Endothelial cell of umbilical vein (primary cell): Measurements from ENCODE around the gene TPH2.

ENCODE experiments used
- EZH2 ChIP-seq: IDR thresholded peaks from 2 replicates; pipeline ENCODE4 v1.6.1; 2012; ENCODE audit warnings: borderline replicate concordance, low read depth, mild to moderate bottlenecking, moderate library complexity, low read length, inconsistent platforms; ENCODE audit not compliant: severe bottlenecking
- MAX ChIP-seq: IDR thresholded peaks from 2 replicates; pipeline ENCODE4 v1.6.1; 2011; ENCODE audit not compliant: insufficient read depth, insufficient read length
- POLR2A ChIP-seq: IDR thresholded peaks from 2 replicates; pipeline ENCODE4 v1.6.1; 2012; ENCODE audit warnings: low read depth, mild to moderate bottlenecking, control low read depth, low read length
- POLR2AphosphoS5 ChIP-seq: IDR thresholded peaks from 2 replicates; pipeline ENCODE4 v1.6.1; 2012; ENCODE audit warnings: low read depth, mild to moderate bottlenecking, control low read depth, low read length, moderate library complexity; ENCODE audit not compliant: insufficient read depth
- TF ChIP-seq, protein P1 (sequence below), 2 donors: IDR thresholded peaks; 1 replicate in 1 of 2; 2 replicates in 1 of 2; pipeline ENCODE4 v1.5.1; 2011; ENCODE audit warnings: low read length in 2 of 2, mild to moderate bottlenecking in 2 of 2, moderate library complexity in 2 of 2, control low read depth in 1 of 2, inconsistent platforms in 1 of 2, low read depth in 1 of 2; ENCODE audit not compliant: insufficient read depth in 1 of 2; ENCODE audit errors: extremely low read depth in 1 of 2

DNA sequence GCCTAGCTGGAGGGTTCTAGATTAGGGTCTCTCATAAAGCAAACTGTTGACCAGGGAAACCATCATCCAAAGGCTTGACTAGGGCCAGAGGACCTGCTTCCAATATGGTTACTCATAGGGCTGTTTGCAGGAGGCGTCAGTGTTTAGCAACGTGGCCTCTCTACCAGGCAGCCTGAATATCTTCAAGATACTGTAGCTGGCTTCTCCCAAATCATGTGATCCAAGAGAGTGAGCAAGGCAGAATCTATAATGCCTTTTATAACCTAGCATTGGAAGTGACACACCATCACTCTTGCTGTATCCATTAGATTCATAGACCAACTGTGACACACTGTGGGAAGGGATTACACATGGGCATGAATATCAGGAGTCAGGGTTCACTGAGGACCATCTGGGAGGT, 17.3 kb downstream of the TPH2 start:
- TF ChIP-seq POLR2AphosphoS5 (no peak), POLR2A (no peak), EZH2 (no peak), MAX (no peak)
- TF ChIP-seq, protein P1, sequence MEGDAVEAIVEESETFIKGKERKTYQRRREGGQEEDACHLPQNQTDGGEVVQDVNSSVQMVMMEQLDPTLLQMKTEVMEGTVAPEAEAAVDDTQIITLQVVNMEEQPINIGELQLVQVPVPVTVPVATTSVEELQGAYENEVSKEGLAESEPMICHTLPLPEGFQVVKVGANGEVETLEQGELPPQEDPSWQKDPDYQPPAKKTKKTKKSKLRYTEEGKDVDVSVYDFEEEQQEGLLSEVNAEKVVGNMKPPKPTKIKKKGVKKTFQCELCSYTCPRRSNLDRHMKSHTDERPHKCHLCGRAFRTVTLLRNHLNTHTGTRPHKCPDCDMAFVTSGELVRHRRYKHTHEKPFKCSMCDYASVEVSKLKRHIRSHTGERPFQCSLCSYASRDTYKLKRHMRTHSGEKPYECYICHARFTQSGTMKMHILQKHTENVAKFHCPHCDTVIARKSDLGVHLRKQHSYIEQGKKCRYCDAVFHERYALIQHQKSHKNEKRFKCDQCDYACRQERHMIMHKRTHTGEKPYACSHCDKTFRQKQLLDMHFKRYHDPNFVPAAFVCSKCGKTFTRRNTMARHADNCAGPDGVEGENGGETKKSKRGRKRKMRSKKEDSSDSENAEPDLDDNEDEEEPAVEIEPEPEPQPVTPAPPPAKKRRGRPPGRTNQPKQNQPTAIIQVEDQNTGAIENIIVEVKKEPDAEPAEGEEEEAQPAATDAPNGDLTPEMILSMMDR (IDR thresholded peaks at IDR 0.05; ENCODE audit: extremely low read depth in 1 of 2, insufficient read depth in 1 of 2, low read depth in 1 of 2, low read length in 2 of 2): no peak
